Forelimb muscle (tissue), 1 donor: ENCODE measurements around the gene NDUFS2. TPM values are rescaled to one million over a fixed set of nuclear protein-coding genes. Genes with fewer than 3 reads are reported as not detected.

Experiments
- DNase-seq: peaks from one replicate; pipeline ENCODE4 v3.0.0-alpha.2; 2013; ENCODE audit warnings: low read depth
- polyA plus RNA-seq: library from polyadenylated mRNA; unstranded; fragments of 120-200 nt; gene quantifications from one replicate; pipeline ENCODE4 v1.2.1, GENCODE V29; 2013; ENCODE audit not compliant: insufficient read length

The NDUFS2 gene
- polyA plus RNA-seq, 1 donor: 142 TPM

GRCh38 chr1:161195171-161195570 lies 7.0 kb upstream of the NDUFS2 start:
- DNase-seq: no peak

DNA sequence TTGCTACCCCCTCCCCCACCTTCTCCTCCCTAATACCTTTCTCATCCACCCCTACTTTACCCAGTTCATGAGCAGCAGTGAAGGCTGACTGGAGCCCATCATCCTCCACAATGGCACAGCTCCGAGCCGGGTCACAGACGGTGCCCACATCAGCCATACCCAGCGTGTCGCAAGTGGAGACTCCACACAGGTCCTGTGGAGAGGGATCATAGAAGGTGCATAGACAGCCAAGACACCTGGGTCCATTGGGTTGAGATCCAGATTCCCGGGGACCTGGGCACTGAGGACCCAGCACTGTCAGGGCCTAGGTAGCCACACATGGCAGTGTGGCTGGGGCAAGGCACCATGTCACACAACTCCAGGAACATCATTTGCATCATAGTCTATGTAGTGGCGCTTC lies 6.1 kb upstream of the NDUFS2 start:
- no peak for DNase-seq

- peak; percentile 81 for DNase-seq
Observed at GRCh38 chr1:161196521-161197451, 5.4 kb upstream of the NDUFS2 start.

- no peak for DNase-seq
Observed at GRCh38 chr1:161197560-161198193, 4.5 kb upstream of the NDUFS2 start.

DNA sequence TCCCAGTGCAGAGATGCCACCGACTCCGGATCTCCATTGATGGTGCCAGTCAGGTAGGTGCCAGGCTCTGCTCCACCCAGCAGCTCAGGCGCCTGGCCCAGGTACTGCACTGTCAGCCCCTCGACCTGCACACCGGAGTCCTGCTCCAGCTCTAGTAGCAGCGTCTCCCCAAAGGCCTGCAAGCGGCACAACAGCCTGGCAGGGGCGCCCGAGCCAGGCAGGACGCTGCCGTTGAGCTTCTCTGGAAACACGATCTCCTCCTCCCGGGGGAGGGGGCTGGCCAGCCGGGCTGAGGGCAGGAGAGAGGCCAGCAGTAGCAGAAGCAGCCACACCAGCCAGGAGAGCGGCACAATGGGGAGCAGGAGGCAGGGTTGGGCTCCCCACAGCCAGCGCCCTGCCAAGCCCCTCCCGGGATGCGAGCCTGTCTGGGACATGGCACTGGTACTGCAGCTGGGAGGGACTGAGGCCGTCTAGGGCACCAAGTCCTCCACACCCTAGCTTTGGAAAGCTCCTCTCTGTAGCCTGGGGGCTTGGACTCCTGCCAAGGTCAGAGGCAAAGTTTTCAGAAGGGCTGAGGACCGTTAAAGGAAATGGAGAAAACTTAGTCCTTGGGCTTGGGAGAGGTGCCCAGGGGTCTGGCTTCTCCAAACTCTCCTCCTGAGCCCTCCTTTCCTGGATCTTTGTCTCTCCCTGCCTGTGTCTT lies 3.8 kb upstream of the NDUFS2 start:
- DNase-seq: no peak

DNA sequence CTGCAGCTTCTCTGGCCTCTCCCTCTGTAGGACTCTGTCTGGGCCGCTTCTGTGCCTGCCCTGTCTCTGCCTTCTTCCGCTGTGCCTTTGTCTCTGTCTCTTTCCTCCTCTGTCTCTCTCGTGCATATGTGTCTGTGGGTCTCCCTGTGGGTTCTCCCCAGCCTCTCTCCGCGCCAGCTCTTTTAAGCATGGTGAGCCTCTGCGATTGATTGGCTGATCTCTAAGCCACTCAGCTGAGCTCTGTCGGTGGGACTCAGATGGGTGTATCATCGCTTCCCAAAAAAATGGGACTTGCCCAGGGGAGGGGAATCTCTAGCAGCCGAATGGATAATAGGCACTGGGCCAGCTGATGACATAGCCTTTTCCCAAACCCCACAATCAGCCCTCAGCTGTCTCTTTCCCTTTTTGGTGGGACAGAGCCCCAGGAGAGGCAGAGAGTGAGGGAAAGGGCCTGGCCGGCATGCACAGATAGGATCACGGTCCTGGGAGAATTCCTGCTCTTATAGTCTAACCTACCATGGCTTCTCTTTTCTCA lies 3.2 kb upstream of the NDUFS2 start, which contains the start of gene ADAMTS4:
ADAMTS4 (minus strand) TSS at position 158 of the 535 bp plus-strand sequence. CDS start 427 bp downstream, outside the sequence.
- peak; percentile 84 for DNase-seq

- DNase-seq: no peak
Observed at GRCh38 chr1:161199506-161200139, 2.5 kb upstream of the NDUFS2 start.

GRCh38 chr1:161200421-161200991 lies 1.7 kb upstream of the NDUFS2 start:
- no peak for DNase-seq

DNA sequence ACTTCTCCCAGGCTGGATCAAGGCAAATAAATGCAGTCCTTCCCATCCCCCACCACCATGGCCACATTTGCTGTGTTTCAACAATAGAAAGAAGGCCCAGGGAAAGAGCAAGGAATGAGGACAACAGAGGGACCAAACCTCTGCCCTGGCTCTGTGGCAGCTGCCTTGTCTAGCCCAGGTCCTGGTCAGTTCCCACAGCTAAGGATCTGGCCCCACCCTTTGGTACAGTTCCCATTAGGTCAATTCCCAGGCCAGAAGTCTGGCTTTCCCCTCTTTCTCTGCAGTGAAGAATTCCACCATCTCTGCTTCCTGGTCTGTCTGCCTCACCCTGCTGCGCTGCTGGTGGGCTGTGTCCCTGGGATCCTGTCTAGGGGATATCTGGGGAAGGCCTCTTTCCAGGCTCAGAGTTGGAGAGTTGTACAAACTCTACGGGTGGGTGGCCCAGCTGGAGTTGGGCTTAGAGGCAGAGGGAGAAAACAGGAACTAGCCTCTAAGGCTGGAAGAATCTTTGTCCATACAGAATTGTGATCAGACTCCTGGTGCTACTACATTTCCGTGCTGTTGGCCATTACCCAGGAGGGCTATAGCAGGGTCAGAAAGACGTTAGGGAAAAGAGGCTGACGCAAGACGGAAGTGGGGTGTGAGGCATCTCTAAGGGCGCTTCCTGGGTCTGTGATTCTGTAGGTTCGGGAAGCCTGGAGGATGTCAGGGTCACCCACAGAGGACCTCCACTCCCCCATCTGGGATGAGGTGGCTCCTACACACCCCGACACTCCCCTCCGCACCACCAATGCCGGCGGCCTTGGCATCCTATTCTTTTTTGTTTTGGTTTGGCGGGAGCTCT lies 953 bp upstream of the NDUFS2 start:
- DNase-seq: no peak

GRCh38 chr1:161206411-161207140 lies 4.4 kb downstream of the NDUFS2 start:
- no peak for DNase-seq

DNA sequence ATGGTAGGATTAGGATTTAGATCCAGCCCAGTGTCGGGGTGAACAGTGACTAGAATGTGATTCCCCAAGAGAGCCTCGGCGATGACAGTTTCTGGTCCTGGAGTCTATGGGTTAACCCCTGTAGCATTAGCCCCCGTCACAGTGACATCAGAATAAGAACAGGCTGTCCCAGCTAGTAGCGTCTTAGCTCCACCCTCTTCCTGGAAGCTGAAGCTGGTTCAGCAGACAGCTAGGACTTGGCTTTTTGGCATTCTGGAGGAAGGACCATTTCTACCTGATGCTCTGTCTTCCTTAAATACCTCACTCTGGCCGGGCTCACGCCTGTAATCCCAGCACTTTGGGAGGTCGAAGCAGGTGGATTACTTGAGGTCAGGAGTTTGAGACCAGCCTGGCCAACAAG lies 5.0 kb downstream of the NDUFS2 start:
- no peak for DNase-seq

DNA sequence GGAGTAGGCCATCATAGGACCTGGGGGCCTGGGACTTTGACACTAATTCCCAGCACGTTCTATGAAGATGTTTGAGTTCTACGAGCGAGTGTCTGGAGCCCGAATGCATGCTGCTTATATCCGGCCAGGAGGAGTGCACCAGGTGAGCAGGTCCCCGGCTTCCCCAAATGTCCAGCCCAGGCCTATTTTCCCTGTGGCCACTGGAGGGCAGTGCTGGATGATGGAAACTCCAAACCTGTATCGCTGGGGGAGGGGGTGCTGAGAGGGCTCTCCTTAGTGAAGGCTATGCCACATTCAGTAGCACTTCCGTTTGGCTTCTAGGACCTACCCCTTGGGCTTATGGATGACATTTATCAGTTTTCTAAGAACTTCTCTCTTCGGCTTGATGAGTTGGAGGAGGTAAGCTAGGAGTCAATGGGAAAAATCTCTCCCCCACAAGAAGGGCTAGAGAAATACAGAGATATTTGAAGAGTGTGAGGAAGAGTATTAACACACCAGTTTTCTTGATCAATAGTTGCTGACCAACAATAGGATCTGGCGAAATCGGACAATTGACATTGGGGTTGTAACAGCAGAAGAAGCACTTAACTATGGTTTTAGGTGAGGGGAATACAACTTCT lies 7.7 kb downstream of the NDUFS2 start:
- DNase-seq: no peak

DNA sequence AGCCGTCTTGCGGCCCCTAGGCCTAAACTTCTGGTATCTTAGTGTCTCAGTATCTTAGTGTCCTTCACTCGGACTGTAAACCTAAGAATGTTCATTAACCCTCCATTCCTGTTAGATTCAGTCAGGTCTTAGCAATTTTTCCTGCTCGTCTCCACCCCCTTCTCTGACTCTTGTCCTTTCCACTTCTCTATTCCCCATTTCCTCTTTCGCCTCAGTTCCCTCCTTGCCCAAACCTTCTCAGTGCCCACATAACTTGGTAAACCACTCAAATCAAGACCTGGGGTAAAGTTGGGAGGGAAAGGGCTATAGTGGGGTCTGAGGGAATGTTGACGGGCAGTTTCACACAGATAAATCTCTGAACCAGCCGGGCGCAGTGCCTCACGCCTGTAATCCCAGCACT lies 12.2 kb downstream of the NDUFS2 start:
- no peak for DNase-seq

- DNase-seq: no peak
Observed at GRCh38 chr1:161215076-161215475, 12.9 kb downstream of the NDUFS2 start, which contains the start of gene FCER1G. Gene FCER1G (plus strand): TSS chr1:161215295. CDS start chr1:161215322, 27 bp downstream.

GRCh38 chr1:161216945-161217712 lies 15.0 kb downstream of the NDUFS2 start:
- DNase-seq: no peak

- DNase-seq: no peak
Observed at GRCh38 chr1:161217831-161218230, 15.7 kb downstream of the NDUFS2 start.

DNA sequence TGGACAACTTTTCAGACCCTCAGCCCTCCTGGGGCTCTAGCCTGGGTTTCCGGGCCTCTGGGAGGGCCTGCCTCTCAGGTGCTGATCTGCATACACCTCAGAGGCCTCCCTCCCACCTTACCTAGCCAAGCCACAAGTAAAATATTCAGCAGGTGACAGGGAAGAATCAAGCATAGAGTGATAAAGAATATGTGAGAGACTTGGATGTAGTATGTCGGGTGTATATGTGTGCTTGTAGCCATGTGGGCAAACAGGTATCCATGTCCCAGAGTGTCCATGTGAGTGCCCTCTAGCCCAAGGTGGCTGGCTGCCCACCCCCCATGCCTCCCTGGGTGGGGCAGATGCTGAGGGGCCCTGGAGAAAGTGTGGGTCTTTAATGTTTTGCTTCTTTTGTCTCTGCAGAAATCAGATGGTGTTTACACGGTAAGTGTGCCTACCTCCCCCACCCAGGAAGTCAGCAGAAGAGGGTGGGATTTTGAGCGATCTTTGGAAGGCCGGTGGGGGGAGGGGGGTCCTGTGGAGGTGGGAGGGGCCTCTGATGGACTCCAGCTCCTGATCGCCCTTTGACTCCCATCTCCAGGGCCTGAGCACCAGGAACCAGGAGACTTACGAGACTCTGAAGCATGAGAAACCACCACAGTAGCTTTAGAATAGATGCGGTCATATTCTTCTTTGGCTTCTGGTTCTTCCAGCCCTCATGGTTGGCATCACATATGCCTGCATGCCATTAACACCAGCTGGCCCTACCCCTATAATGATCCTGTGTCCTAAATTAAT lies 16.3 kb downstream of the NDUFS2 start:
- no peak for DNase-seq
